ENCODE measurements around the gene DENND1B. TPM values are rescaled to one million over a fixed set of nuclear protein-coding genes. Genes with fewer than 3 reads are reported as not detected.

The DENND1B gene
- polyA plus RNA-seq, 1 donor from 2014 or later, result 12.4 TPM

DNA sequence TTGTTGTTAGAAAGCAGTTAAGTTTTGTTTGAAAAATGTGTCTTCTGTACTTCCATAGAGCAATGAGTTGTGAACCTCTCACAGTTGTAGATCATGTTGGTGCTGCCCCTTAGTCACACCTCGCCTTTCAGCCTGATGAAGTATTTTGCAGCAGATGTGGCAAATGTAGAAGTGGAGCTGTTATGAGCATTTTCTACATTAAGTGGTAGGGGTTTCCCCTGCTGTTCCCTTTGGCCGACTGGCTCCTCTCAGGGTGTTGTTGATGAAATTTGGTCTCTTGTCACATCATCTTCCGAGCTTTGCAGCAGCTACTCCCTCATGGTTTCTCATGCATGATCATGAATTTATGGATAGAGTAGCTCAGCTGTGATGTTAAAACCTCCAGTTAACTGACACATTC is 33.6 kb upstream of the DENND1B start:
- no peak overlapping the region for H3K27ac ChIP-seq (ENCODE audit: low read length)
- H3K9ac ChIP-seq (ENCODE audit: low read length), result no peak overlapping the region
- H4K20me1 ChIP-seq (ENCODE audit: insufficient read depth), result no peaks in the 10 kb centered on the region
- H3K36me3 ChIP-seq (ENCODE audit: insufficient read depth, low read length), result no peaks in the 10 kb centered on the region
- no peaks in the 10 kb centered on the region for H3K27me3 ChIP-seq (ENCODE audit: insufficient read depth, low read depth, low read length)
- no peaks in the 10 kb centered on the region for H3F3A ChIP-seq (ENCODE audit: insufficient read depth, low read length, poor library complexity, severe bottlenecking)
- H3K4me3 ChIP-seq (ENCODE audit: low read length), result no peak overlapping the region
- H3K9me3 ChIP-seq (ENCODE audit: low read length), result no peaks in the 10 kb centered on the region
- no peaks in the 10 kb centered on the region for H3K79me2 ChIP-seq (replicated peaks; ENCODE audit: insufficient read depth, low read length)
- no peak overlapping the region for H2AFZ ChIP-seq (ENCODE audit: low read depth, low read length)
- no peaks in the 10 kb centered on the region for H3K9me2 ChIP-seq (ENCODE audit: insufficient read depth, low read length)
- no peak overlapping the region for H3K4me2 ChIP-seq (ENCODE audit: low read length)
- TF ChIP-seq TAF1 (IDR thresholded peaks at IDR 0.05; ENCODE audit: low read depth) (no peak), RAD21 (conservative IDR thresholded peaks at IDR 0.05) (no peak), REST (IDR thresholded peaks at IDR 0.05; ENCODE audit: borderline replicate concordance) (no peak), POLR2AphosphoS5 (IDR thresholded peaks at IDR 0.05) (no peak), EZH2 (IDR thresholded peaks at IDR 0.05; ENCODE audit: borderline replicate concordance, insufficient read depth, low read length, poor library complexity, severe bottlenecking) (no peak), MXI1 (conservative IDR thresholded peaks at IDR 0.05; ENCODE audit: poor library complexity, severe bottlenecking) (no peak), EP300 (conservative IDR thresholded peaks at IDR 0.05; ENCODE audit: poor library complexity, severe bottlenecking) (no peak), CTCF (IDR thresholded peaks at IDR 0.05; ENCODE audit: poor library complexity, severe bottlenecking) (no peak), SMC3 (conservative IDR thresholded peaks at IDR 0.05; ENCODE audit: poor library complexity) (no peak)

DNA sequence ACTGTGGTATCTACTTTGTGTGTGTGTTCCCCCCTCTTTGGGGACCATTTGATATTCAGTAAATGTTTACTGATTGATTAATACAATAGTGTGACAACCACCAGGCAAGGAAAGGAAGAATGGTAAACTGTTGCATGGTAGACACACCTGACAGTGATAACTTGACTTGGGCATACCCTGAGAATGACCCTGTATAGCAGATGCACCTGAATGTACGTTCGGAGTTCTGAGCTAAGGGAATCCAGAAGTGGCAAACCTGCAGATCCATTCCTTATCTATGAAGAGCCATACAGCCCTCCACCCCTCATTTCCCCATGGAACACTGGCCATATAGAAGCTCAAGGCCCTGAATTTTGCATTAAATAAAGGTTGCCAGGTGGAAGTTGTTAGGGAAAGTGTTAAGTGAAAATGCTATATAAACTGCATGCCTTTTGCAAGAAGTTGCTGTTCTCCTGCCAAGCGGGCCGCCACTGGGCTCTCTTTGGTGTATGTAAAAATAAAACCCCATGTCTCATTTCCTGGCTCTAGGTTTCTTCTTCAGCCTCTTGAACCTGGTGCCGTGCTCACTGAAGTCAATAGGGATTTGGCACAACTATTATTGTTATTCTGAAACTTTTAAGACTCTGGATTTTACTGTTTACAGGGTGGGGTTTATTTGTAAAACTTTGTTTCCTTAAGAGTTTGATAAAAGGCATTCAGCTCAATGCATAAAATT is 32.6 kb upstream of the DENND1B start:
- Histone ChIP-seq H3F3A (ENCODE audit: insufficient read depth, low read length, poor library complexity, severe bottlenecking) (no peaks in the 10 kb centered on the region), H3K36me3 (ENCODE audit: insufficient read depth, low read length) (no peaks in the 10 kb centered on the region), H4K20me1 (ENCODE audit: insufficient read depth) (no peaks in the 10 kb centered on the region), H2AFZ (ENCODE audit: low read depth, low read length) (no peak overlapping the region), H3K27me3 (ENCODE audit: insufficient read depth, low read depth, low read length) (no peaks in the 10 kb centered on the region), H3K27ac (ENCODE audit: low read length) (no peak overlapping the region), H3K9me3 (ENCODE audit: low read length) (no peaks in the 10 kb centered on the region), H3K9ac (ENCODE audit: low read length) (no peak overlapping the region), H3K4me3 (ENCODE audit: low read length) (no peak overlapping the region), H3K9me2 (ENCODE audit: insufficient read depth, low read length) (no peaks in the 10 kb centered on the region), H3K79me2 (replicated peaks; ENCODE audit: insufficient read depth, low read length) (no peaks in the 10 kb centered on the region), H3K4me2 (ENCODE audit: low read length) (no peak overlapping the region)
- no peak for TF ChIP-seq EP300 (conservative IDR thresholded peaks at IDR 0.05; ENCODE audit: poor library complexity, severe bottlenecking)
- TF ChIP-seq SMC3 (conservative IDR thresholded peaks at IDR 0.05; ENCODE audit: poor library complexity), result no peak
- no peak for TF ChIP-seq REST (IDR thresholded peaks at IDR 0.05; ENCODE audit: borderline replicate concordance)
- no peak for TF ChIP-seq EZH2 (IDR thresholded peaks at IDR 0.05; ENCODE audit: borderline replicate concordance, insufficient read depth, low read length, poor library complexity, severe bottlenecking)
- TF ChIP-seq RAD21 (conservative IDR thresholded peaks at IDR 0.05), result no peak
- TF ChIP-seq TAF1 (IDR thresholded peaks at IDR 0.05; ENCODE audit: low read depth), result no peak
- no peak for TF ChIP-seq CTCF (IDR thresholded peaks at IDR 0.05; ENCODE audit: poor library complexity, severe bottlenecking)
- no peak for TF ChIP-seq MXI1 (conservative IDR thresholded peaks at IDR 0.05; ENCODE audit: poor library complexity, severe bottlenecking)
- no peak for TF ChIP-seq POLR2AphosphoS5 (IDR thresholded peaks at IDR 0.05)

All from neural cell (in vitro differentiated cells).